T-helper 2 cell treated with Interferon-gamma antibody and Interleukin-4, amounts not matched to agents 5 μg/mL and 100 μg/mL, for 36 hours (primary cell): ENCODE results near the gene ABCB6.
A peak's percentile ranks its signal among the peaks of the same experiment; 100 is the strongest.

Experiments
- DNase-seq: peaks from one replicate; pipeline ENCODE4 v3.0.0; 2021; ENCODE audit warnings: low spot score
- H3K27ac Mint-ChIP-seq: one replicate; pipeline ENCODE4 v1.8.0; 2021; ENCODE audit warnings: mild to moderate bottlenecking, mixed read lengths
- H3K27me3 Mint-ChIP-seq: one replicate; pipeline ENCODE4 v1.8.0; 2021; ENCODE audit warnings: low read depth, mixed read lengths
- H3K36me3 Mint-ChIP-seq: one replicate; pipeline ENCODE4 v1.8.0; 2021; ENCODE audit warnings: low read depth, mixed read lengths
- H3K4me1 Mint-ChIP-seq: one replicate; pipeline ENCODE4 v1.8.0; 2021; ENCODE audit warnings: low read depth, mixed read lengths
- H3K4me3 Mint-ChIP-seq: one replicate; pipeline ENCODE4 v1.8.0; 2022; ENCODE audit warnings: mild to moderate bottlenecking, moderate library complexity, mixed read lengths
- H3K9me3 Mint-ChIP-seq: one replicate; pipeline ENCODE4 v1.8.0; 2021; ENCODE audit warnings: mixed read lengths

The ABCB6 gene

DNA sequence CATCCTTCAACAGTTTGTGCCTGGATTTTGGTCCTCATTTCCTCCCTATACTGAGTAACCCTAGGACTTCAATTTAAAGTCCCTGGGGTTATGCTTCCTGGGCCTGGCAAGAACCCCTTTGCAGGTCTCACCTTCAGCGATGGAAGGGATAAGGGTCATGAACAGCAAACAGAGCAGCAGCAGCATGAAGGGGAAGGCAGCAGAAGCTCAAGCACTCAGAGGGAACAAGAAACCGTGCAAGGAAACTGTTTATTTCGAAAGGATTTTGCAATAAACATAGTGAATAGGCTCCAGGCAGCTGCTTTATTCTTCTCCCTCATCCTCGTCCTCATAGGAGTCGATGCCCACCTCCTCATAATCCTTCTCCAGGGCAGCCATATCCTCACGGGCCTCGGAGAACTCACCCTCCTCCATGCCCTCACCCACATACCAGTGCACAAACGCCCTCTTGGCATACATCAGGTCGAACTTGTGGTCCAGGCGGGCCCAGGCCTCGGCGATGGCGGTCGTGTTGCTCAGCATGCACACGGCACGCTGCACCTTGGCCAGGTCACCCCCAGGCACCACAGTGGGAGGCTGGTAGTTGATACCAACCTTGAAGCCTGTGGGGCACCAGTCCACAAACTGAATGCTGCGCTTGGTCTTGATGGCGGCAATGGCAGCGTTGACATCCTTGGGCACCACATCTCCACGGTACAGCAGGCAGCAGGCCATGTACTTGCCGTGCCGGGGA lies 31.5 kb upstream of the ABCB6 start:
- H3K27me3 Mint-ChIP-seq: no peaks in the 10 kb centered on the region
- no peak for DNase-seq
- H3K27ac Mint-ChIP-seq: peak overlapping the region; percentile 91
- H3K36me3 Mint-ChIP-seq: peaks cover 68% of the 10 kb centered on the region
- H3K4me3 Mint-ChIP-seq: peak overlapping the region; percentile 98
- H3K4me1 Mint-ChIP-seq: peaks cover 66% of the 10 kb centered on the region
- no peaks in the 10 kb centered on the region for H3K9me3 Mint-ChIP-seq

DNA sequence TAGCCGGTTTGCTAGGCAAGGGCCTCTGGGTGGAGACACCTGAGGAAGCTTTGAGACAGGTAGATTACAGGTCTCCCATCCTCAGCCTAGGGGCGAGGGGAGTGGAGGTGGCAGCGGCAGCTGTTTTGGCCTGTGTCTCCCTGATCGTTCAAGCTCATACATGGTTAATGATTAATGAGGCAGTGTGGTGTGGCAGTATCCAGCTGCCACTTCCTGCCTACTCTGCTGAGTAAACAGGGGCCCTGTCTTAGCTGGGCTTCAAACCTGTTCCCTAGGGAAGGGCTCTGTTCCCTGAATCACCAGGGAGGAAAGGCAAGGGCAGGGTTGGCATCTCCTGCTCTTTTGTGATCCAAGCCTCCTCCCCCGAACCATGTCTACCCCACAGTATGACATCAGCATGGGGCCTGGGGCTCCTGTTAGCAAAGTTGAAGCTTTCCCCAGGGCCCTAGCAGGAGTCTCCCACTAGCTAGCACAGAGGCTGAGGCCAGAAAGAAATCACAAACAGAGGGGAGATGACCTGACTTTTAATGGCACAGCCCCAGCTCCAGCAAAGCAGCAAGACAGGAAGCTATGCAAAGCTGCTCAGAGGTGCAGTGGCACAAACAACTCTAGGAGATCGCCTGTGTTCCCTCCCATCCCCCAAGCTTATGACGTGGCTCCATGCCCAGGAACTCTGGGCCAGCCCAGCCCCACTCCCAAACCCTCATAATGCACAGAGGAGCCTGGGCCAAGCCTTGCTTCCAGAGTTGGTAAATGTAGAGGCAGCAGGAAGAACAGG lies 30.6 kb upstream of the ABCB6 start:
- Mint-ChIP-seq H3K36me3 (peaks cover 68% of the 10 kb centered on the region), H3K4me1 (peaks cover 66% of the 10 kb centered on the region), H3K27ac (peak overlapping the region; percentile 91), H3K9me3 (no peaks in the 10 kb centered on the region), H3K27me3 (no peaks in the 10 kb centered on the region), H3K4me3 (peak overlapping the region; percentile 98)
- DNase-seq: no peak

DNA sequence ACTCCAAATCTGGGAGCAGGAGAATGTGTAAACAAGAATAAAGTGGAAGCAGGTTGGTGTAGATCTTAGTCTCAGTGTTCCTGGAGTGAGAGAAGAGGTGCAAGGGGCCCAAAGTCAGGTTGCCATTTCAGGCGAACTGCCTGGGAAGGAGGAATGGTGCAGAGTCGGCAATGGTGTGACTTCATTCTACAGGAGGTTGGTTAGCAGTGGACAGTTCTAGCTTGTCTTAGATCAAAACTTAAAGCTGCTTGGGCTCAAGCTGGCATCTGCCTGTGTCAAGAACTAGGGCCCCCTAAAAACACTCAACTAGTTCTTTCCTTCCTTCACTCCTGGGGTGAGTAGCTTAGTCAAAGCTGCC lies 30.1 kb upstream of the ABCB6 start:
- DNase-seq: no peak
- no peaks in the 10 kb centered on the region for H3K9me3 Mint-ChIP-seq
- H3K27ac Mint-ChIP-seq: peak overlapping the region; percentile 91
- no peaks in the 10 kb centered on the region for H3K27me3 Mint-ChIP-seq
- peak overlapping the region; percentile 98 for H3K4me3 Mint-ChIP-seq
- H3K36me3 Mint-ChIP-seq: peaks cover 68% of the 10 kb centered on the region
- H3K4me1 Mint-ChIP-seq: peaks cover 69% of the 10 kb centered on the region

DNA sequence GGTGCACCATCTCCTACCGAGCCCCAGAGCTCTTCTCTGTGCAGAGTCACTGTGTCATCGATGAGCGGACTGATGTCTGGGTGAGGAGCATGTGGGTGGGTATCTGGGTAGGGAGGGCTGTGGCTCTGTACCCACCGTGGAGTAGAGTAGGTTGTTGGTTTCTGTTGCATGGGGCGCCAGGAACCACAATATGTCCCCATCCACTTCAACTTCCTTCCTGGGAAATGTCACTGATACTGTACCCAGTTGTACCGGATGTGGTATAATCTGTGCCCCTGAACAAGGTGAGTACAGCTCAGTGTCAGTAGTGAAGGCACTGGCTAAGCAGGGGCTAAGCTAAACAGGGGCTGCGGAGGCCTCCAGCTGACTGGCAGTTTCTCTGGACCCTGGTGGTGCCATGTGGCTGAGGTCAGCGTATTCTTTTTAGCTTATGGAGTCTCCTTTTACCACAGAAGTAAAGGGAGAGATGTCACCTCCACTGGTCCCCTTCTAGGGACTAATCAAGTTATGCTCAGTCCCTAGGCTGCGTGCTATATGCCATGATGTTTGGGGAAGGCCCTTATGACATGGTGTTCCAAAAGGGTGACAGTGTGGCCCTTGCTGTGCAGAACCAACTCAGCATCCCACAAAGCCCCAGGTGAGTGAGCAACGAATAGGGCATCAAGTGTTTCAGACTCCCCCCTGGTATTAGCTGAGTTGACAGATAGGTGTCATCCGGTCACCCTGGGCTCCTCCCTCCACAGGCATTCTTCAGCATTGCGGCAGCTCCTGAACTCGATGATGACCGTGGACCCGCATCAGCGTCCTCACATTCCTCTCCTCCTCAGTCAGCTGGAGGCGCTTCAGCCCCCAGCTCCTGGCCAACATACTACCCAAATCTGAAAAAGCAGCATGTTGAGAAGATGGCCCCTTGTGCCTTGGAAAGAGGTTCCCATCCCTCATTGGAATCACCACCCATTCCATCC lies 29.2 kb upstream of the ABCB6 start:
- H3K4me3 Mint-ChIP-seq: peak overlapping the region; percentile 98

DNA sequence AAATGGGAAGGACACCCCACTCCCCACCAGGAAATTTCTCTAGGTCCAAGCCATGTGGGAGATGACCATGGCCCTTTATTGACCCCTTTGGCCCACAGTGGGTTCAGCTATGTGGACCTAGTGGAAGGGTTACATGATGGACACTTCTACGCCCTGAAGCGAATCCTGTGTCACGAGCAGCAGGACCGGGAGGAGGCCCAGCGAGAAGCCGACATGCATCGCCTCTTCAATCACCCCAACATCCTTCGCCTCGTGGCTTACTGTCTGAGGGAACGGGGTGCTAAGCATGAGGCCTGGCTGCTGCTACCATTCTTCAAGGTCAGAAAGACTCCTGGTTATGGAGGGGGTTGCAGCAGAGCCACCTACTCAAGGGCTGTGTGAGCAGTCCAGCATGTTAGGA lies 27.8 kb upstream of the ABCB6 start:
- DNase-seq: no peak
- H3K27ac Mint-ChIP-seq: peak overlapping the region; percentile 99
- H3K4me3 Mint-ChIP-seq: peak overlapping the region; percentile 98

More for the DNA sequence above, 29.2 kb upstream of the ABCB6 start:
- H3K27me3 Mint-ChIP-seq: no peaks in the 10 kb centered on the region
- peak overlapping the region; percentile 91 for H3K27ac Mint-ChIP-seq
- H3K36me3 Mint-ChIP-seq: peaks cover 66% of the 10 kb centered on the region
- peak; percentile 79 for DNase-seq
- no peaks in the 10 kb centered on the region for H3K9me3 Mint-ChIP-seq
- peaks cover 77% of the 10 kb centered on the region for H3K4me1 Mint-ChIP-seq

DNA sequence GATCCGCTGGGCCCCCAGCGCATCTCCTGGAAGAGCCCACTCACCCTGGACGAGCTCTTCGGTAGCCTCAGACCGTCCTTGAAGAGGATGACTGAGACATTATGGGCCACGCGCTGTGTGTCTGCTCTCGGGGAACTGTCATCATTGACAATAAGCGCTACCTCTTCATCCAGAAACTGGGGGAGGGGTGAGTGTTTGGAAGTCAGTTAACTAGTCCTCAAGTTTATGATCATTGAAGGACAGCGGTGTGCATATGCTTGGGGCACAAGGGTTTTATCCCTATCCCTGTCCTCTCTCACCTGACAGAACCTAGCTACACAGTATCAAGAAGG lies 27.1 kb upstream of the ABCB6 start:
- H3K4me1 Mint-ChIP-seq: peaks cover 65% of the 10 kb centered on the region
- H3K27ac Mint-ChIP-seq: peak overlapping the region; percentile 99
- no peaks in the 10 kb centered on the region for H3K27me3 Mint-ChIP-seq
- H3K36me3 Mint-ChIP-seq: peaks cover 46% of the 10 kb centered on the region
- no peak for DNase-seq
- peak overlapping the region; percentile 98 for H3K4me3 Mint-ChIP-seq
- no peaks in the 10 kb centered on the region for H3K9me3 Mint-ChIP-seq

More for the DNA sequence above, 27.8 kb upstream of the ABCB6 start:
- H3K36me3 Mint-ChIP-seq: peaks cover 52% of the 10 kb centered on the region
- H3K9me3 Mint-ChIP-seq: no peaks in the 10 kb centered on the region
- no peaks in the 10 kb centered on the region for H3K27me3 Mint-ChIP-seq
- peaks cover 72% of the 10 kb centered on the region for H3K4me1 Mint-ChIP-seq

DNA sequence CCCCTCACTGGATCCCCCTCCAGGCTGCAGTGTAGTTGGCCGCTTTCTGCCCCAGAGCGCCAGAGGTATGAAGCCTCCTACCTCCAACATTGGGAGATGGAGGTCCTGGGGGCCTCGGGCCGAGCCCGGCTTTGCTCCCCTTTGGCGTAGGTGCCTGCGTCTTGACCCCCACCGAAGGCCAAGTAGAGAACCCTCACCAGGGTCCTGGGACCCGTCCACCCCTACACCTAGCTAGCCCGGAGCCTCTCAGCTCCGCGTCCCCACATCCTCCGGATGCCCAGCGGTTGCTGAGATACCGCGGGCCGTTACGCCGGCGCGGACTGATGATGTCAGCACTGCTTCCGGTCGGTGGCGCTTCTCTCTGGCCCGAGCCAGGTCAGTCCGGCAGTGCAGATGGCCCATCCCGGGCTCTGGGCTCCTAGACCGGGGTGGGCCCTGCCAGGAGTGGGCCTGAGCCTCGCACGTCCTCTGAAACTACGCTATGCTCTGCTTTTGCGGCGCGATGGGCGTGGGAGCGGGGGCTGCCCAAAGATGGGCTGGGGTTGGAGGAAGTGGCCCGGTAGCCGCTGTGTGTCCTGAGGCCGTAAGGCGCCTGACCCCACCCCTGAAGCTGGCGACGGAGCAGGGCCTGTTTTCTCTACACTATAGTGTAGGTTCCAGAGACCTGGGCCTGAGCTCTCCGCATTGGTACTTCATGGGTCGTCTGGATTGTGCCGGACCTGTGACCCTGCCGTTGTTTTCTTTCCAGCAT lies 26.6 kb upstream of the ABCB6 start, which contains the start of the genes GLB1L and STK16:
Gene GLB1L, minus strand, starts transcription at position 297 of the 751 bp plus-strand sequence. CDS start 1,871 bp downstream, outside the sequence.
Gene STK16, plus strand, starts transcription at position 332 of the 751 bp plus-strand sequence. CDS start 521 bp downstream, outside the sequence.
- Mint-ChIP-seq H3K4me3 (peak within 1 kb of the TSS; percentile 98), H3K27me3 (no peaks in the 10 kb centered on the region), H3K27ac (peak within 1 kb of the TSS; percentile 99), H3K4me1 (peaks cover 62% of the 10 kb centered on the region), H3K9me3 (no peaks in the 10 kb centered on the region), H3K36me3 (peaks cover 40% of the 10 kb centered on the region)
- peak; percentile 93 for DNase-seq

DNA sequence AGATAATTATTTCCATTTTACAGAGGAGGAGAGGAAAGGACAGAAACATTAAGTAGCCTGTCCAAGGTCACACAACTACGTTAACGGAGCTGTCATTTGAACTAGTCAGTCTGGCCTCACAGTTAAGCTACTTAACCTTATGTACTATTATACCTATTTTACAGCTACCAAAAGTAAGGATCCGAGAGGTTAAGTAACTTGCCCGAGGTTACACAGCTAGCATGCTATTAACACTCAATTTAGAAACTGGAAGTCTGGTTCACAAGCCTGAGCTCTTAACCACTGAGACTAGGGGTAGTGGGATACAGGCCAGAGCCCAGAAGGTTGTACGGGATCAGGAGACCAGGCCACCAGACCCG lies 26.0 kb upstream of the ABCB6 start:
- Mint-ChIP-seq H3K9me3 (no peaks in the 10 kb centered on the region), H3K27ac (peak overlapping the region; percentile 99), H3K36me3 (peaks cover 35% of the 10 kb centered on the region), H3K27me3 (no peaks in the 10 kb centered on the region), H3K4me1 (peaks cover 56% of the 10 kb centered on the region), H3K4me3 (peak overlapping the region; percentile 98)
- no peak for DNase-seq

DNA sequence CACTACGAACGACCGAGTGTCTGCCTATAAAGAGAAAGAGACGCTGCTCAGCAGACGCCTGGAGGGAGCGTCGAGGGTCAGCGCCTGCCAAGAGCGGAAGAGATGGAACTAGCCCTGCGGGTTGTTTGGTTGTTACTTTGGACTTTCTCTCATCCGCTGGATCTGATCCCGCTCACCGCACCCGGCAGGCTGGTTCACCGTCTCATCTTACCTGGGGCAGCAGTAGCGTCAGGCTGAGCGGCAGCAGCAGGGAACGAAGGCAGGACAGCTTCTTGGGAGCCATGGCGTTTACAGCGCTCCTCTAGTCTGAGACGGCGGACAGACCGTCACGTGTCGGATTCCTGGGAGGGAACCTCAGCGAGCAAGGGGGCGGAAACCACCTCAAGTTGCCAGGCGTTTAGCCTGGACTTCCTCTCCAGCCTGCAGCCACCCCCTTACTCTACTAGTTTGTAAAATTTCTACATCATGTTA lies 24.6 kb upstream of the ABCB6 start:
- H3K27me3 Mint-ChIP-seq: no peaks in the 10 kb centered on the region
- peak overlapping the region; percentile 66 for H3K27ac Mint-ChIP-seq
- peaks cover 42% of the 10 kb centered on the region for H3K4me1 Mint-ChIP-seq
- no peaks in the 10 kb centered on the region for H3K9me3 Mint-ChIP-seq
- H3K4me3 Mint-ChIP-seq: peak overlapping the region; percentile 72
- H3K36me3 Mint-ChIP-seq: peaks cover 23% of the 10 kb centered on the region
- no peak for DNase-seq

DNA sequence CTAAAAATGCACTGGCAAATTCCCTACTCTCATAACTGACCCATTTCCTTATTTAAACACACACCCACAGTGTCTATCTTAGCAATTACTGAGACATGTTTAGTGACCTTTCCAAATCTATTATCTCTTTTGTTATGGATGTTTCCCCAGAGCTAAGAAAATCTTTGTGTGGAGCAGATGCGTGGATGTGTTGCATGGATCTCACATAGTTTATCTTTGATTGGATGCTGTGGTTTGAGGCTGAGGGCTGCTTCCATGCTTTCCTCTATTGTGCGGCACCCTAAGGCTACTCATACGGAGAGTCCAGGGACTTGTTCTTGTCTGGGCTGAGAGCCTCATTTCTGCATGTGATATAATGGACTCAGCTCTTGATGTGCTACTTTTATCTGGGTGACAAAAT lies 15.6 kb upstream of the ABCB6 start:
- Mint-ChIP-seq H3K9me3 (no peaks in the 10 kb centered on the region), H3K36me3 (peaks cover 63% of the 10 kb centered on the region), H3K27ac (no peak overlapping the region), H3K27me3 (no peaks in the 10 kb centered on the region), H3K4me3 (no peak overlapping the region), H3K4me1 (peaks cover 20% of the 10 kb centered on the region)
- DNase-seq: no peak

DNA sequence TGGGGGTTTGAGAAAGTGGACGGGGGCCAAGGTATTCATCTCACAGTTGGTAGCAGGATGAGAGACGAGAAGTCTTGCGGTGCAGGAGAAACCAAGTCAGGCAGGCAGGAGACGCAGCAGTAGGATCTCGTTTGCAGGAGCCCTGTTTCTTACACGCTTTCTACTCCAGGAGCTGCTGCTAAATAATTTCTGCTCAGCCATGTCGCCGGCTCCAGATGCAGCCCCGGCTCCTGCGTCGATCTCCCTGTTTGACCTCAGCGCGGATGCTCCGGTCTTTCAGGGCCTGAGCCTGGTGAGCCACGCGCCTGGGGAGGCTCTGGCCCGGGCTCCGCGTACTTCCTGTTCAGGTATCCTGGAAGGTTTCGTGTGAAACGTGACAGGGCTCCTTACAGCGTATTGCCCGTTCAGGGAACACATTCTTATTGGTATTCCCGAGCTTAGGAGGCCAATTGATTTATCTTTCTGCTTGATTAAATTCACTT lies 11.3 kb upstream of the ABCB6 start:
- Mint-ChIP-seq H3K27ac (peak overlapping the region; percentile 95), H3K27me3 (no peaks in the 10 kb centered on the region), H3K4me1 (peaks cover 39% of the 10 kb centered on the region), H3K9me3 (no peaks in the 10 kb centered on the region), H3K4me3 (peak overlapping the region; percentile 92), H3K36me3 (peaks cover 55% of the 10 kb centered on the region)
- DNase-seq: peak; percentile 51

DNA sequence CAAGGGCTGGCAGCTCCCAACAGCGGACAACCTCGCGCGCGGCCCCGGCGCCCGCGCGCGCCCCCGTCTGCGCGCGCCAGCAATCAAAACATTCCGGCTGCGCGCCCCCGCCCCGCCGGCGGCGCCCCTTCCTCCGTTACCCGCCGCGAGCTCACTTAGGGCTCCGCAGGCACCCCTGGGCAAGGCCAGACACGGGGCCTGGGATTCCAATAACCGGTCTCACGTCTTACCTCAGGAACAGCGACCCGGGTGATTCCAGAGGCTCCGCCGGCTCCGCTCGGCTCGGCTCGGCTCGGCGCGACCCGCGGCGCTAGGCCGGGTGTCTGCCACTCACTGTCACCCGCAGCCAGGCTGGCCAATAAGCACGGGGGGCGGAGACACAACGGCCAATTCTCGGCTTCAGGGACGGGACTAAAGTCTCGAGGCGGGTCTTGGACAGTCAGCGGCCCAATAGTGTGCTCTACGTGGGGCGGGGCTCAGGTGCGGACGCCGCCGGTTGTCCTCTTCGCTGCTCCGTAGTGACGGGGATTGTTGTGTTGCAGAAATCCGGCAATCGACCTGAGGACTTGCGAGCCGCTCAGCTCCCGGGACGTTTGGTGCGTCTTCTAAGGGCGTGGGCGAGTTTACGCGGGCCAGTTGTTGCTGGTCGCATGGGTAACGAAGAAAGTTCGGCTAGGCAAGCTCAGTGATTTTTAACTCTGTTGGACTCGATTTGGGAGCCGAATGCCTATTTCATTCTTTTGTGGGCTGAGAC lies 10.7 kb upstream of the ABCB6 start, which contains the start of the genes ANKZF1 and ATG9A:
Gene ANKZF1, plus strand, starts transcription at position 502 of the 754 bp plus-strand sequence. CDS start 452 bp downstream, outside the sequence.
Gene ATG9A, minus strand, starts transcription at position 332 of the 754 bp plus-strand sequence. CDS start 1,612 bp downstream, outside the sequence.
- peak within 1 kb of the TSS; percentile 92 for H3K4me3 Mint-ChIP-seq
- peaks cover 57% of the 10 kb centered on the region for H3K36me3 Mint-ChIP-seq
- H3K27me3 Mint-ChIP-seq: no peaks in the 10 kb centered on the region
- H3K9me3 Mint-ChIP-seq: no peaks in the 10 kb centered on the region
- peaks cover 37% of the 10 kb centered on the region for H3K4me1 Mint-ChIP-seq
- peak within 1 kb of the TSS; percentile 95 for H3K27ac Mint-ChIP-seq
- DNase-seq: peak; percentile 99
